Amygdala (tissue), 56 donors: ENCODE data around the gene ABCB4.

Experiments
- DNase-seq, 56 donors: peaks; one replicate each; lab custom pipeline; 2025; lab: John Stamatoyannopoulos, UW

Gene ABCB4

DNA sequence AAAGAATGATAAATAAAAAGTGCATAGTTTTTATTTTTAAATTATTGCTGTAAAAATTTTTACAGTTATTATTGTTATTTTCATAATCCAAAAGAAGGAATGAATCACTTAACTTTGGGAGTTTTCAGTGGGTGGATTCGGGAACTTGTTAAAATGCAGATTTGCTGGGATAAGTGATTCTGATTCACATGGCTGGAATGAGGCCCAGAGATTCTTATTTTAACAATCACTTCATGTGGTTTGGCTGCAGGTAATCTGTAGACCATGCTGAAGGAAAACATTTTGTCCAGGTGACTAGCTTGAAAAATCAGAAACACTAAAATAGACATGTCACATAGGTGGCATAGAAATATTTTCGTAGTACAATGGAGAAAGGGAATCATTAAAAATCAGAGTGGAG, 116.1 kb downstream of the ABCB4 start:
- no peak for DNase-seq

DNA sequence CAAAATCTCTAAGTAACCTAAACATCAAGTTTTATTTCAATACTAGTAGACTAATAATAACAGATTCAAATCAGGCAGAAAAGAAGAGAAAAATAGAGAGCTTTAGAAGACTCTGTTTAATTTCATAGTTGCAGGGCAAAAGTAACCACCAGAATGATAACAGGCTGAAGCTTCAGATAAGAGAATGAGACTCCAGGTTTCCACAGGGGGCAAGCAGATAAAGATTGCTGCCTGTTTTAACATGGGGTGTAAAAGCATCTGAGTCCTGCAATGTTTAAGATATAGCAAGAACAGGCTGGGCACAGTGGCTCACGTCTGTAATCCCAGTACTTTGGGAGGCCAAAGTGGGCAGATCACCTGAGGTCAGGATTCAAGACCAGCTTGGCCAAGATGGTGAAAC, 119.0 kb downstream of the ABCB4 start:
- no peak for DNase-seq

DNA sequence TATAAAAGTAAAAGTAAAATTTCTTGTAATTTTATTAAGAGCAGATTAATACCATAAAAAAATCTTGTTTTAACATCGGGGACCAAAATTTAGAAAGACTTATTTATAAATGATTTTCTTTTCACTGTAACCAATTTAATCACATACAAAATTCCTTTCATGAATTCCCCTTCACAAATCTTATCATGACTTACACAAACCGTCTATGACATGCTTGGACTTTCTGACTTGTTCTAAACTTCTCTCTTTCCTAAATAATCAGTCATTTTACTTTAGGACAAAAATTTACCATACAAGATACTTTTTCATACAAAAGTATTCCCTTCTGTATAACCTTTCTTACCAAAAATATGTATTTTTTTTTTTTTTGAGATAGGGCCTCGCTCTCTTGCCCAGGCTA, 120.7 kb downstream of the ABCB4 start:
- no peak for DNase-seq
